ENCODE results near the gene PBLD. TPM values are rescaled to one million over a fixed set of nuclear protein-coding genes. Genes with fewer than 3 reads are reported as not detected.
"Not testable (repeated sequence)": the region's sequence is repeated elsewhere in the genome, so short reads cannot be mapped to it uniquely, and the experiment has no call there.

Gene PBLD
- total RNA-seq, 1 donor from 2014 or later: 4.7 TPM

GRCh38 chr10:68284062-68285001, 48.4 kb downstream of the PBLD start:
- DNase-seq (ENCODE audit: extremely low read depth, low read depth, low spot score): no peak

DNA sequence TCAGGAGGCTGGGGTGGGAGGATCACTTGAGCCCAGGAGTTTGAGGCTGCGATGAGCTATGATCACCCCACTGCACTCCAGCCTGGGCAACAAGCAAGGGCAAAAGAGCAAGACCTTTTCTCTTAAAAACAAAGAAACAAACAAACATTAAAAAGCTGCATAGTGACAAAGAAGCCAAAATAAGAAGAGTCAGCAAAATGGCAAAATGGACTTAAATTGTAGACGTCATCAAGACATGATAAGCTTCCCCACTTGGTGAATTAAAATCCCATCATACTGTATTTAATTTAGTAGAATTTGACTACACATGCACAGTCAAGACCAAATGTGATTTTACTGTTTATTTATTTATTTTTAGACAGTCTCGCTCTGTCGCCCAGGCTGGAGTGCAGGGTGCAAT, 52.0 kb downstream of the PBLD start:
- DNase-seq (ENCODE audit: extremely low read depth, low read depth, low spot score): no peak

DNA sequence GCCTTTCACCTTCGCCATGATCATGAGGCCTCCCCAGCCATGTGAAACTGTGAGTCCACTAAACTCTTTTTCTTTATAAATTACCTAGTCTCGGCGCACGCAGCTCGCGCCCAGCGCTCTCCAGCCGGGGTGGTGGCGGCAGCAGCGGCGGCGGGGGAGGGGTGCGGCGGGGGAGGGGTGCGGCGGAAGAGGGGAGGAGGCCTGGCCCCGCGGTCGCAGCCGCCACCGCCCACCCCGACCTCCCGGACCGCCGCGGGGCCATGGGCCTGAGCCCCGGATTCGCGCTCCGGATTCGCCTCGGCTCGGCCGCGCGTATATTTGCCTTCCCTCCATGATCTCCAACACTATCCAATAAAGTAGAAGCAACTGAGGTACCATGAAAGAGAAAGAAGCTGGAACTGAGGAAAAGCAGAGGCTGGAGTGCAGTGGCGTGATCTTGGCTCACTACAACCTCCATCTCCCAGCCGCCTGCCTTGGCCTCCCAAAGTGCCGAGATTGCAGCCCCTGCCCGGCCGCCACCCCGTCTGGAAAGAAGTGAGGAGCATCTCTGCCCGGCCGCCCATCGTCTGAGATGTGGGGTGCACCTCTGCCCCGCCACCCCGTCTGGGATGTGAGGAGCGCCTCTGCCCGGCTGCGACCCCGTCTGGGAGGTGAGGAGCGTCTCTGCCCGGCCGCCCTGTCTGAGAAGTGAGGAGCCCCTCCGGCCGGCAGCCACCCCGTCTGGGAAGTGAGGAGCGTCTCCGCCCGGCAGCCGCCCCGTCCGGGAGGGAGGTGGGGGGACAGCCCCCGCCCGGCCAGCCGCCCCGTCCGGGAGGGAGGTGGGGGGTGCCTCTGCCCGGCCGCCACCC, 53.6 kb downstream of the PBLD start:
- not testable (repeated sequence) for DNase-seq (ENCODE audit: extremely low read depth, low read depth, low spot score)

- DNase-seq (ENCODE audit: extremely low read depth, low read depth, low spot score): not testable (repeated sequence)
These were observed 54.9 kb downstream of the PBLD start for GRCh38 chr10:68277814-68278213.

- DNase-seq (ENCODE audit: extremely low read depth, low read depth, low spot score): no peak
These were observed 56.5 kb downstream of the PBLD start for GRCh38 chr10:68276224-68276623.

- no peak for DNase-seq (ENCODE audit: extremely low read depth, low read depth, low spot score)
These were observed 57.1 kb downstream of the PBLD start for GRCh38 chr10:68275600-68276126.

GRCh38 chr10:68272833-68273232, 59.9 kb downstream of the PBLD start:
- DNase-seq (ENCODE audit: extremely low read depth, low read depth, low spot score): no peak

- DNase-seq (ENCODE audit: extremely low read depth, low read depth, low spot score): no peak
These were observed 61.4 kb downstream of the PBLD start for GRCh38 chr10:68271196-68271882.

DNA sequence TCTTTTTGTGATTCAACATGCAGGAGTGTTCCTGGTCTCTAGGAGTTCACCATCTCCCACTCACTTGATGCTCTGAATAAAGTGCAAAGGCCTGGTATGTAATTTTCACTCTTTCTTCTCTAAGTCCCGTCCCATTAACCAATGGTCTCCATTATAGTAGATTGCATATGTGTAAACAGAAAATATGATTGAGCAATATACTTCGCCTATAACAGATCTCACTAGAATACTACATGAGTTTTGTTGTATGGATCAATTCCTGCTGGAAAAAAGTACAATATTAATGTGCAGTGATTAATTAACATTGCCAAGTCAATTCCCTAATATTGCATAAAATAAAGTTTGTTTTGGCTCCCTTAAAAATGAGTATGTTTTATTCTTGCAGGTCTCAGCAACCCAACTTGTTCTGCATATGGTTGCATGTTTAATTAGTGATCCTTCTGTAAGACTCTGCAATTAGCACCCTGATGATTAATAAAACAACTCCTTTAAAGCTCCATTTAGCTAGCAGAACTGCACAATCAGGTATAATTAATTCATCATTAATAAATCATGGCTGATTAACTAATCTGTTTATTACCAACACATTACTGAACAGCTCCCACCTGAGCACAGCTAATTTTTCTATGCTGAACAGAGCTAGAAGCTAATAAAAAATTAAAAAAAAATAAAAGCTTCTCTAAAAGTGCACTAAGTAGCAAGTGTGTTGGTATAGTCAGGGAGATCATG, 63.0 kb downstream of the PBLD start:
- no peak for DNase-seq (ENCODE audit: extremely low read depth, low read depth, low spot score)

DNA sequence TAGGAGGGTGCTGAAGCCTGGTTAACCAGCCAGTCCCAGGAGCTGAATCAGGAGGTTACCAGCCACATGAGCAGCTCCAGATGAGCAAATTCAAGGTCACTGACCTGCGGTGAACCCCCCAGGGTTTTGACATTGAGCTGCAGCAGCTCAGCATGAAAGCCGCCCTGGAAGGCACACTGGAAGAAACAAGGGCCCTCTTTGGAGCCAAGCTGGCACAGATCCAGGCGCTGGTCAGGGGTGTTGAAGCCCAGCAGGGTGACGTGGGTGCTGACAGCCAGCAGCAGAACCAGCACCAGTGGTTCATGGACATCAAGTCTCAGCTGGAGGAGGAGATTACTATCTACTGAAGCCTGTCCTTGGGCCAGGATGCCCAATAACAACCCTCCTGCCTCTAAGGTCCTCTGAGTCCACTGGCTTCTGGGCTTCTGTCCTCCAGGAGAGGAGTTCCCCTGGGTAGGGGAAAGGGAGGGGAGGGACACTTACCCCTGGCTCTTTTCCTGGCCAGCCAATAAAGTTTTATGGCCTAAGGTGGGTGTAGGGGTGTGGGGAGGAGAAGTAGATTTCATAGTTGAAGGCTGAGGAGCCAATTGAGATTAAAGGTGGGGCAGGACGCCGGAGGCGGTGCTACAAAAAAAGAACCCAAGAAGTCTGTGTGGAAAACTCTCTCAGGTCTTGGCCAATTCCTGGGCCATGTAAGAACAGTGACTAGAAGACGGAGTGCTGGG, 71.4 kb downstream of the PBLD start:
- no peak for DNase-seq (ENCODE audit: extremely low read depth, low read depth, low spot score)

DNA sequence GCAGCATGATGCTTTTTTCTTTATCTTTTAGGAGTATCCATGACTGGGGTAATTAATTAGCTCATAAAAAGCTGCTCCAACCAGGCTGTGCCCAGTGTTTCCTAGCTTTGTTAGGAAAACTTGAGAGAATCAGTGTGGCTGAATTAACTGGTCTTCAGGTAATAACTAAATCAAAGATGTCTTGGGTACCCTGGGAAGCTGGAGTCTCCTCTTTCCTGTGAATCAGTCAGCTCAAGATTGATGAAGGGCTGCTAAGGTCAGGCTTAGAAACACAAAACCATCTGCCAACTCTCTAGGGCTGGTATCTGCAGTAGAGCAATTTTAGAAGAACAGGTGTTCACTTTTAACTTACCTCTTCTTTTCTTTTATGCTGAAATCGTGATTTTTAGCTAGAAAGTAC, 79.4 kb downstream of the PBLD start:
- no peak for DNase-seq (ENCODE audit: extremely low read depth, low read depth, low spot score)

- DNase-seq (ENCODE audit: extremely low read depth, low read depth, low spot score): no peak
These were observed 80.9 kb downstream of the PBLD start for GRCh38 chr10:68251625-68252495.

DNA sequence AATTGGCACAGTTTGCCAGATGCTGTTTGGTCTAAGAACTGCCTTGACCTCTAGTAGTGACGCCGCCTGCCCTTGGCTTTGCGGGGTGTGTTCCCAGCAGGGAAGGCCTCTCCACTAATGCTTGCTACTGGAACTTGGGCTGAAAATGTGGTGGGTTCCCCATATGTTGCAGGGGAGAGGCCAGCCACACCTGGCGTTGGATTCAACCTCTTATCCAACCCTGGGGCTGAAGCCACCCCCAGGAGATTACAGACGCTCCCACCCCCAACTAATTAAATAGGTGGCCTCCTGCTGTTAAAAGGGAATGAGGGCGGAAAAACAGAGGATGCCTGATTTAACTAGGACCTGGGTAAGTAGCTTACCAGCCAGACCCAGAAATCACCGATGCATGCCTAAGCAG, 81.6 kb downstream of the PBLD start:
- no peak for DNase-seq (ENCODE audit: extremely low read depth, low read depth, low spot score)

- no peak for DNase-seq (ENCODE audit: extremely low read depth, low read depth, low spot score)
These were observed 83.4 kb downstream of the PBLD start for GRCh38 chr10:68249297-68249696.

DNA sequence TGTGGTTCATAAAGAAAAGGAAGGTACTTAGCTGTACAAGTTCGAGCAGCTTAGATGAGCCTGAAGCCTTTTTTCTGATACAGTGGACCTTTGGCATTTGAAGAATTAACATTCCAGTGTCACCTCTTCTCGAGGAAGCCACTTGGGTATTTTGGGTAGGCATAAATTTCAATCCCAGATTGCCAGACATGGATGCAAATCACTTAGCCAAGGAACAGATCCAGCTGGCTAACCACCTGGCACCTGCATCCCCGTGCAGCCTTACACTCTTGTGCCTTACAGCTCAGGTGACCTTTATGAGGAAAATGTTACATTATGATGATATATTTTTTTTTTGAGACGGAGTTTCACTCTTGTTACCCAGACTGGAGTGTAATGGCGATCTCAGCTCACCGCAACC, 84.8 kb downstream of the PBLD start:
- no peak for DNase-seq (ENCODE audit: extremely low read depth, low read depth, low spot score)

DNA sequence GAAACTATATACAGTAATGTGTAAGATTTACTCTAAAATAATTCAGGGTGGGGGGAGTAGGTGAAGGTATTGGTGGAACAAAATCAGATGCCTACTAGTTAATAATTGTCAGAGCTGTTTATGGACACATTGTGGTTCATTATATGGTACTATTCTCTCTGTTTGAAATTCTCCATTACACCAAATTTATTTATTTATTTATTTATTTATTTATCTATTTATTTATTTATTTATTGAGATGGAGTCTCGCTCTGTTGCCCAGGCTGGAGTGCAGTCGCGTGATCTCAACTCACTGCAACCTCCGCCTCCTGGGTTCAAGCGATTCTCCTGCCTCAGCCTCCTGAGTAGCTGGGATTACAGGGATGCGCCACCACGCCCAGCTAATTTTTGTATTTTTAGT, 86.3 kb downstream of the PBLD start:
- DNase-seq (ENCODE audit: extremely low read depth, low read depth, low spot score): not testable (repeated sequence)

DNA sequence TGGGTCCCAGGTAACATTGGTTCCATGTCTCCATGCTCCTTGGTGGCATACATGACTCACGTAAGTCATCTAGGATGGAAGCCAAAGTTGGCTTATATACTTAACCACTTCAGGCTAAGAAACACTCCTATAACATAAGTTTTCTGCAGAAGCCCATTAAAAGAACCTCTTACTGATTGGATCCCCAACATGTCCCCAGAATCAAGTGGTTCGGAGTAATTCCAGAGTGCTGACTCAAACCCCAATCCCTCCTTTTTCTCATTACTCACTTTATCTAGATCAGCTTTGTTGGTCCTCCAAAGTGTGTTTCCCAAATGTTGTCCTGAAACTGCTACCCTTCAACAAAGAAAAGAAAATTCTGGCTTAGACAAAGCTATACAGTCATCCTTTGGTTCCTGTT, 90.7 kb downstream of the PBLD start:
- no peak for DNase-seq (ENCODE audit: extremely low read depth, low read depth, low spot score)

GRCh38 chr10:68239596-68240150, 93.1 kb downstream of the PBLD start:
- DNase-seq (ENCODE audit: extremely low read depth, low read depth, low spot score): no peak
